GM12891 (cell line): Measurements from ENCODE around the gene CD2BP2.

Experiments used
- DNase-seq: peaks from one replicate; pipeline ENCODE4 v3.0.0; 2011; ENCODE audit warnings: low spot score; ENCODE audit not compliant: insufficient read length
- FAIRE-seq: peaks from 2 replicates; lab custom pipeline; 2011; peaks lifted over from hg19 to GRCh38; lab: Jason Lieb, UNC
- PAX5 ChIP-seq: IDR thresholded peaks from 2 replicates; pipeline ENCODE4 v1.6.1; 2011; ENCODE audit warnings: low read length, moderate library complexity, mild to moderate bottlenecking; ENCODE audit not compliant: insufficient read depth, severe bottlenecking
- POLR2A ChIP-seq: IDR thresholded peaks from 2 replicates; pipeline ENCODE4 v1.6.1; 2011; ENCODE audit warnings: low read depth, low read length, control low read depth
- POLR2AphosphoS5 ChIP-seq: IDR thresholded peaks from 2 replicates; pipeline ENCODE4 v1.6.1; 2011; ENCODE audit warnings: low read depth, low read length, control low read depth
- POU2F2 ChIP-seq: IDR thresholded peaks from 2 replicates; pipeline ENCODE4 v1.6.1; 2011; ENCODE audit warnings: low read depth, mild to moderate bottlenecking, control low read depth, low read length, moderate library complexity
- SPI1 ChIP-seq: IDR thresholded peaks from 2 replicates; pipeline ENCODE4 v1.6.1; 2011; ENCODE audit warnings: low read depth, low read length, control low read depth
- TAF1 ChIP-seq: IDR thresholded peaks from 2 replicates; pipeline ENCODE4 v1.6.1; 2011; ENCODE audit warnings: low read depth, low read length, control low read depth

Gene CD2BP2

GRCh38 chr16:30369938-30370455 lies 14.9 kb upstream of the CD2BP2 start:
- TF ChIP-seq PAX5 (no peak), SPI1 (no peak), POU2F2 (no peak), POLR2A (no peak), TAF1 (no peak), POLR2AphosphoS5 (no peak)
- DNase-seq (peak; percentile 53), FAIRE-seq (no peak)

DNA sequence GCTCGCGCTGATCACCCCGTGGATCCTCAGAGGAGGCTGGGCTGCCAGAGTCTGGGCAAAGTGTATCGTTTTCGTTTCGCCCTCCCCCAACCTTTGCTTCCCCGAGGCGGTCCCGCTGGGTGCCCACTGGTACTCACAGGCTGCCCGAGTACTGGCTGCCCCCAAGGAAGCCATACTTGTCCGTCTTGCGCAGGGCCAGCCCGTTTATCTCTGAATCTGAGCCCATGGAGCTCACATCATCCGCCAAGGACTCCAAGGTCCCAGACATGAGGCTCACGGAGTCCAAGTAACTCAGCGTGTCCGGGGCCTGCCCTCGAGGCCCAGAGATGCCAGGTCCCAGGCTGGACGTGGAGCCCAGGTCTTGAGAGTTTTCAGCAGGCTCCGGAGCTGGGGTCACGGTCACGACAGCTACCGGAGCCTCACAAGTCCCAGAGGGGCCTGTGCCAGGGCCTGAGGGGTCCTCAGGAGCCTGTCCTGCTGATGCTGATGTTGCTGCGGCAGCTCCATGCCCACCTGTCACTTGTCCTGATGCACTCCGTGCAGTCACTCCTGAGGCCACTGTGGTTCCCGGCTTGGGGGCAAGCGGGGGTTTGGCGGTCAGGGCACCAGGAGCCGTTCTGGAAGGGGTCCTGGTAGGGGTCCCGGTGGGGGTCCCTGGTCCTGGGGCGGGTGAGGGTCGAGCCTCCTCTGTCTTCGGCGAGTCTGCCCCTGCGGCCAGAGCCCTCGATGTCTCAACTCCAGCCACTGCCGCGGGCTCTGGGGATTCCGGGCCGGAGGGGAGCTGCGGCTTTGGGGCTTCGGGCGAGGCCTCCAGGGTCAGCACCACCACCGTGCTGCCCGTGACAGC lies 14.2 kb upstream of the CD2BP2 start:
- no peak for FAIRE-seq
- DNase-seq = no peak
- no peak for TF ChIP-seq TAF1
- no peak for TF ChIP-seq POLR2A
- no peak for TF ChIP-seq POU2F2
- TF ChIP-seq PAX5 = no peak
- TF ChIP-seq SPI1 = no peak
- TF ChIP-seq POLR2AphosphoS5 = no peak

- FAIRE-seq (no peak), DNase-seq (no peak)
- TF ChIP-seq TAF1 = no peak
- TF ChIP-seq POU2F2 = no peak
- no peak for TF ChIP-seq PAX5
These were observed 13.6 kb upstream of the CD2BP2 start for GRCh38 chr16:30368792-30369090.

DNA sequence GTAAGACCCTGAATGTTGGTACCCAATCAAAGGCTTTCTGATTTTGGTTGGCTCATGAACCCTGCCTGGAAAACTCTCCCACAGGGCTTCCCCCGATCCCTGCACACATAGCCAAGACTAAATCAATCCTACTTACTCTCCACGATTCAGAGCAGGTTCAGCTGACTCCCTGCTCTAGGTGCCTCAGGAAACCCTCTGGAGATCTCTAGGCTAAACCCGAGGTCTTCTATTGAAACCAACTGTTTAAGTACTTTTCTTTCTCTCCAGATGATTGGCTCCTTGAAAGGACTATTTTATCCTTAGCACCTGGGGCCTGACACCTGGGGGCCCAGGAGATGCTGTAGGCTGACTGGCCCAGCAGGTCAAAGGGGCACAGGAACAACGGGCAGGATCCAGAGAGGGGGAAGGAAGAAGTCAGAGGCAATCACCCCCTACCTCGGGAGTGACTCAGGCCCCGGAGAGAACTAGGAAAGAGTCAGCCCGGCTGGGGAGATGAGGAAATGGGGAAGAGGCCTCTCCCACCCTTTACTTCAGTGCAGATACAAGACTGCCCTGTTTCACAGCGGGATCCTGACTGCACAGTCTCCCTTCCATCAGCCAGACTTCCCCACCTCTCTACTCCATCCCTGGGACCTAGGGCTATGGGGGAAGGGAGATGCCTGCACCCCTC lies 13.1 kb upstream of the CD2BP2 start:
- no peak for TF ChIP-seq POLR2AphosphoS5
- no peak for TF ChIP-seq POLR2A
- no peak for TF ChIP-seq SPI1
- no peak for TF ChIP-seq POU2F2
- TF ChIP-seq TAF1 = no peak
- TF ChIP-seq PAX5 = no peak
- DNase-seq (no peak), FAIRE-seq (no peak)

DNA sequence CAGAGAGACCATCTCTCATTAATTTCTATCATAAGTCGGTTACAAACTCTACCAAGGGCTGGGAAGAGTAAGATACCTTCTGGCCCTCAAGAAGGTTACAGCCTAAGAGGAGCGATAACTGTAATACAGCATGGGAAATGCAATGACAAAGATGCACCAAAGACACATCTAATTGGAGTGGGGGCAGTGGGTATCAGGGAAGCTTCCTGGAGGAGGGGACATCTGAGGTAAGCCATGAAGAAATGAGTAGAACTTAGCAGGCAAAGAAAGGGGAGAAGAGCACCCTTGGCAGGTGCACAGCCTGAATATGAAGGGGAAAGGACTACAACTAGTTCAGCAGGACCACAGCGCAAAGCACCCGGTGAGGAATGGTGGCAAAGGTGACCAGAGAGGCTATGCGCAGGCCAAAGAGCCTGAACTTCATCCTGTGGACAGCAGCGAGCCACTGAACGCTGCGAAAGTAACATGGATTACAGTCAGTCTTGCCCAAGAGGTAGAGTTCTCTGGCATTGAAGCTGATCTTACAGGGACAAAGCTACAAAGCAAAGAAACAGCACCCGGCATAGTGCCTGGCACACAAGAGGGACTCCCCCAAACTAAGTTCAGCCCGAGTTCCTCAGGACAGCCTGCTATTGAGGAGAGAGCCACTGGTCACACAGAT lies 12.4 kb upstream of the CD2BP2 start:
- DNase-seq (no peak), FAIRE-seq (no peak)
- TF ChIP-seq POU2F2 (no peak), PAX5 (no peak), POLR2A (no peak), POLR2AphosphoS5 (no peak), SPI1 (no peak), TAF1 (no peak)

- TF ChIP-seq SPI1 (no peak), PAX5 (no peak), POLR2A (no peak), POLR2AphosphoS5 (no peak), POU2F2 (no peak), TAF1 (no peak)
- FAIRE-seq (no peak), DNase-seq (no peak)
These were observed 11.4 kb upstream of the CD2BP2 start for GRCh38 chr16:30366511-30366910.

GRCh38 chr16:30365200-30365599 lies 10.1 kb upstream of the CD2BP2 start:
- no peak for FAIRE-seq
- TF ChIP-seq POLR2AphosphoS5 = no peak
- no peak for TF ChIP-seq POU2F2
- TF ChIP-seq POLR2A = no peak
- TF ChIP-seq SPI1 = no peak
- no peak for TF ChIP-seq PAX5
- TF ChIP-seq TAF1 = no peak
- no peak for DNase-seq

- no peak for DNase-seq
- no peak for TF ChIP-seq POLR2AphosphoS5
- no peak for TF ChIP-seq PAX5
- no peak for TF ChIP-seq SPI1
- TF ChIP-seq POLR2A = no peak
- no peak for TF ChIP-seq POU2F2
- no peak for TF ChIP-seq TAF1
- no peak for FAIRE-seq
These were observed 6.1 kb upstream of the CD2BP2 start for GRCh38 chr16:30361180-30361579.

- DNase-seq (no peak), FAIRE-seq (no peak)
- TF ChIP-seq POU2F2 = no peak
These were observed 4.7 kb upstream of the CD2BP2 start for GRCh38 chr16:30359871-30360170.
